ENCODE data around the gene IL15RA. TPM values are rescaled to one million over a fixed set of nuclear protein-coding genes. Genes with fewer than 3 reads are reported as not detected.
"Not testable (repeated sequence)": the region's sequence is repeated elsewhere in the genome, so short reads cannot be mapped to it uniquely, and the experiment has no call there.

The IL15RA gene
- total RNA-seq, 1 donor from 2014 or later: 24.8 TPM

GRCh38 chr10:5951167-5951711, 26.1 kb downstream of the IL15RA start:
- peak overlapping the region; percentile 74 to 76 for H3K27ac ChIP-seq
- H3K9me3 ChIP-seq: no peaks in the 10 kb centered on the region
- H3K27me3 ChIP-seq: no peaks in the 10 kb centered on the region
- DNase-seq (ENCODE audit: low spot score in 2 of 2): peak; percentile 58 to 87
- no peak overlapping the region for H3K4me3 ChIP-seq
- H3K4me1 ChIP-seq: peaks cover 11 to 32% of the 10 kb centered on the region in 2 donors
- no peak for TF ChIP-seq CTCF (IDR thresholded peaks at IDR 0.05)
- peaks cover 0 to 4% of the 10 kb centered on the region in 2 donors for H3K36me3 ChIP-seq
- intact Hi-C loops (cut with DNase I): loop anchor here (1.0 to 5.0 kb wide), 3 partner anchors 26 to 451 kb away; partner anchors contain the start of gene IL15RA

- TF ChIP-seq CTCF (IDR thresholded peaks at IDR 0.05): peak; percentile 43 to 73 (median 66)
- no peaks in the 10 kb centered on the region for H3K9me3 ChIP-seq
- peak; percentile 32 to 84 for DNase-seq (ENCODE audit: low spot score in 2 of 2)
- no peak overlapping the region for H3K4me3 ChIP-seq
- intact Hi-C loops (cut with DNase I): loop anchor here (5.0 to 10.0 kb wide), 2 partner anchors 253 to 326 kb away; partner anchors contain the start of gene PFKFB3
- peak overlapping the region in 1 of 2 donors; percentile 67 for H3K27ac ChIP-seq
- H3K36me3 ChIP-seq: peaks cover 0 to 4% of the 10 kb centered on the region in 2 donors
- peaks cover 20 to 47% of the 10 kb centered on the region in 2 donors for H3K4me1 ChIP-seq
- no peaks in the 10 kb centered on the region for H3K27me3 ChIP-seq
Observed at GRCh38 chr10:5949009-5949759, 28.2 kb downstream of the IL15RA start.

- intact Hi-C loops (cut with DNase I): loop anchor here (5.0 to 10.0 kb wide), 2 partner anchors 254 to 327 kb away; partner anchors contain the start of gene PFKFB3
- Histone ChIP-seq H3K36me3 (peaks cover 0 to 4% of the 10 kb centered on the region in 2 donors), H3K4me1 (peaks cover 24 to 56% of the 10 kb centered on the region in 2 donors), H3K27me3 (no peaks in the 10 kb centered on the region), H3K27ac (no peak overlapping the region), H3K4me3 (no peak overlapping the region), H3K9me3 (no peaks in the 10 kb centered on the region)
- DNase-seq (ENCODE audit: low spot score in 2 of 2): no peak
- no peak for TF ChIP-seq CTCF (IDR thresholded peaks at IDR 0.05)
Observed at GRCh38 chr10:5948208-5948585, 29.1 kb downstream of the IL15RA start.

- intact Hi-C loops (cut with DNase I): loop anchor here (5.0 to 10.0 kb wide), 2 partner anchors 255 to 327 kb away; partner anchors contain the start of gene PFKFB3
- no peak for TF ChIP-seq CTCF (IDR thresholded peaks at IDR 0.05)
- DNase-seq (ENCODE audit: low spot score in 2 of 2): no peak
Observed at GRCh38 chr10:5947471-5948207, 29.7 kb downstream of the IL15RA start.

GRCh38 chr10:5946786-5947185, 30.6 kb downstream of the IL15RA start:
- Histone ChIP-seq H3K36me3 (no peaks in the 10 kb centered on the region), H3K9me3 (no peaks in the 10 kb centered on the region), H3K27ac (peak overlapping the region; percentile 97 to 99), H3K4me1 (peaks cover 24 to 63% of the 10 kb centered on the region in 2 donors), H3K27me3 (no peaks in the 10 kb centered on the region), H3K4me3 (no peak overlapping the region)
- no peak for TF ChIP-seq CTCF (IDR thresholded peaks at IDR 0.05)
- intact Hi-C loops (cut with DNase I): loop anchor here (5.0 to 10.0 kb wide), 2 partner anchors 256 to 328 kb away; partner anchors contain the start of gene PFKFB3
- no peak for DNase-seq (ENCODE audit: low spot score in 2 of 2)

More at GRCh38 chr10:5947471-5948207, 29.7 kb downstream of the IL15RA start:
- Histone ChIP-seq H3K4me1 (peaks cover 24 to 60% of the 10 kb centered on the region in 2 donors), H3K9me3 (no peaks in the 10 kb centered on the region), H3K27me3 (no peaks in the 10 kb centered on the region), H3K4me3 (no peak overlapping the region), H3K27ac (peak overlapping the region; percentile 97 to 99), H3K36me3 (peaks cover 0 to 2% of the 10 kb centered on the region in 2 donors)

- intact Hi-C loops (cut with DNase I): loop anchor here (5.0 to 10.0 kb wide), 2 partner anchors 256 to 328 kb away; partner anchors contain the start of gene PFKFB3
- not testable (repeated sequence) for H3K9me3 ChIP-seq; H3K27me3 ChIP-seq; H3K36me3 ChIP-seq; DNase-seq (ENCODE audit: low spot score in 2 of 2)
- peak overlapping the region in 1 of 2 donors; percentile 53 for H3K4me3 ChIP-seq
- H3K4me1 ChIP-seq: peaks cover 23 to 62% of the 10 kb centered on the region in 2 donors
- H3K27ac ChIP-seq: peak overlapping the region; percentile 97 to 99
Observed at GRCh38 chr10:5946419-5946775, 30.9 kb downstream of the IL15RA start.
